Measurements from ENCODE around the gene DNAJB13.
A peak's percentile ranks its signal among the peaks of the same experiment; 100 is the strongest.
"Not testable (repeated sequence)": the region's sequence is repeated elsewhere in the genome, so short reads cannot be mapped to it uniquely, and the experiment has no call there.

The DNAJB13 gene

GRCh38 chr11:73978576-73979086 lies 27.8 kb downstream of the DNAJB13 start:
- DNase-seq: no peak

DNA sequence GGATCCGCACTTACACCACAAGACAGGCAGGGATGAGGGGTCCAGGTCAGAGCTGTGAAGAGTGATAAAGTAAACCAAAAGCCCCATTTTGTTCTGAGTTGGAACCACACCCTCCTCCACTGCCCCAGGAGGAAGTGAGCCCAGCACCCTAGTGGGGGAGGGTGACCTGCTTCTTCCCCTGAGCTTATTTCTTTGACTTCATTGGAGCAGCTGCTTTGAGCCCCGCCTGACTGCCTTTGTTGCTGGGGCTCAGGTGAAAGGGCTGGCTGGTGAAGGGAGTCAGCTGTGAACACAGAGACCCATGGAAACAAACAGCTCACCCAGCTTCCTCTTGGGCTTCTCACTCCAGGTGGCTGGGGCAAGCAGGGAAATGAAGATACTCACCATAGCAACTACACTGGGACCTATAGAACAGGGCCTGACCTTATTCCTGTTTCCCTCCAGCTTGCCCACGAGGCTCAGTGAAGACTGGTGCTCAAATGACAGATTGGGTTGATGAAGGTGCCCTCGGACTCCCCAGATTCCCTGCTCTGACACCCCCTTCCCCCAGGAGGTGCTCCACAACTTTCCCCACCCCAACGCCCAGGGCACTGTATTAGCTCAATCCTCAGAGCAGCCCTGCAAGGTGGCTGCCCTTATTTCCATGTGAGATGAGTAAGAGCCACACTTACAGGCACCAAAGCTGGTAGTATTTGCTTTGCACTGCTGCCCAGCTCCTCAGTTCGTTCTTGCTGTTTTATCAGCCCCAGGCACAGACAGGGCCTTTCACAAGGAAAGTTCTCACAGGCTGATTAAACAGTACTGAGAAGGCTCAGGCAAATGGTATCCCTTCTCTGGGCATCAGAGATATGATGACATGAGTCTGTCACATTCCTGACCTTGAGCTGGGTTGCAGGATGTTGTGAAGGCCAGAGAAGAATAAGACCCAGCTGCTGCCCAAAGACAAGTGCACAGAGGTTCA lies 29.5 kb downstream of the DNAJB13 start:
- DNase-seq: peak; percentile 70

DNA sequence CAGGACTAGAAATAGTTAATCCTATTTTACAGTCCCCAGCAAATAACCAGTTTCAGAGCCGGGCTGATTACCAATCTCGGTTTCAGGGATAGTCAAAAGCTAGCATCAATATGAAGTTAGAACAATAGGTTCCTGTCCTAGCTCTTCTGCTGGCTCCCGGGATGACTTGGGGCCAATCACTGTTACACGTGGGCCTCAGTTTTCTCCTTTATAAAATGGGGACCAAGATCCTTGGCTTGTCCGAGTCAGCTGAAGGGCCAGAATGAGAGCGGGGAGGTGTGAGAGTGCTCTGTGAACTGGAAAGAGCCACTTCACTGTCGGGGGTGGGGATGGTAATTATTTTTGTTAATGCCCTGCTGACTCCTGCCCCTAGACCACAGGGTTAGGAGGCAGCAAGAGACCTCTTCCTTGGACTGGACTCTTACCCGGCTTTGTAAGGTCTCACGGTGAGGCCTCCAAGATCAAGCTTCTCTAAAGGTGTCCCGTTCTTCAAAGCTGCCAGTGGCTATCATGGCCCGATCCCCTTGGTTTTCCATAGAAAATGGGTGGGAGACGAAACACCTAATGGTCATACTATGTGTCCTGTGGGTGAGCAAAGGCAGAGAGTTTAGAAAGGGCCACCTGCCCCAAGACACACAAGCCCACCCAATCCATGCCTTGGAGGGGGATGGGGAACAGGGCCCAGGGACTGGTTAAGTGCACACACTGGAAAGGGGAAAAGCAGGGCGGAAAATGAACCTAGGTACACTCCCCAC lies 30.4 kb downstream of the DNAJB13 start:
- DNase-seq: no peak

DNA sequence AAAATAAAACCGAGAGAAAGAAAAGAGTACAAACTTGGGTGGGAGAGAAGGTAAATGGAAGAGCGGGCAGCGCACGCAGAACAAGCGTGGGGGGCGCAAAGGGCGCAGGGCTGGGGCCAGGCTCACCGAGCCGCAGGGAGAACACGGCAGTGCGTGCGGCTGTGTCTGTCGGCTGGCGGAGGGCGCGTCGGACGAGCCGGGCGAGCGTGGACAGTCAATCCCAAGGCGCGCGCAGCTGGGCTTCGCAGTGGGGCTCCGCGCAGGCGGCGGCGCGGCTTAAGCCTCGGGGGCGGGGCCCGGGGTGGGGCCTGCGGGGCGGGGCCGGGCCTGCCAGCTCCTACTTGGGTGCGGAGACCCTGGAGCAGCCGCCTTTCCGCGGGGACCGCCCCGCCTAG lies 31.8 kb downstream of the DNAJB13 start, which contains the start of gene UCP2:
TSS of gene UCP2 (minus strand) at position 249 of the 395 bp plus-strand sequence. CDS start 4,465 bp downstream, outside the sequence.
- peak; percentile 85 for DNase-seq

- DNase-seq: peak; percentile 95
Observed at GRCh38 chr11:73982990-73983740, 32.3 kb downstream of the DNAJB13 start.

DNA sequence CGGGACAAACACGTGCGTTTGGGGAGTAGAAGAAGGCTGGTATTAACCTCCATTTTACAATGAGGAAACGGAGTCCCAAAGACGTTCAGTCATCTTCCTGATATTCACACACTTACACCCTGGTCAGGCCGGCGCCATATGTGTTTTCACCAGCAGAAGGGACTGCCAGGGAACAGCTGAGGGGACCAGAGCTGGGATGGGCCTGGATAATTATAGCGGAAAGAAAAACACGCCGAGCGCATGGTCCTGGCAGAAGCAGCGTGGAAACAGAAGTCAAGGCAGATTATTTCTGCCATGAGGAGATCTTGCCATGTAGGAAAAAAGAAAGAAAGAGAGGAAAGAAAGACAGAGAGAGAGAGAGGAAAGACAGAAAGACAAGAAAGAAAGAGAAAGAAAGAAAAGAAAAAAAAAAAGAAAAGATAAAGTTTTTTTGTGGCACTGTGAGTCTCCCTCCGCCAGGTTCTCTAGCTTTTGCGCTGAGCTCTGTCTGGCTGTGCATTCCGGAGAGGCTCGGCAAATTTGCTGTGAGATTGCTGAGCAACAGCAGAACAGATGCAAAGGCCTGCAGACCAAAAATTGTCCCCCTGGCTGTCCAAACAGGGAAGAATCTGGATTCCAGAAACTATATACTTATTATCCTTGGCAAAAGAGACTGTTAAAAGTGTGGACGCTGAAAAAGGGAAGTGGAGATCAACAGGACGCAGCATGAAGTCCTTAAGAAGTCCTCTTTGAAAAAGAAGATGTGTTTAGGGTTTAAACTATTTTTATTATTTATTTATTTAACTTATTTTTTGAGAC lies 33.1 kb downstream of the DNAJB13 start:
- no peak for DNase-seq

DNA sequence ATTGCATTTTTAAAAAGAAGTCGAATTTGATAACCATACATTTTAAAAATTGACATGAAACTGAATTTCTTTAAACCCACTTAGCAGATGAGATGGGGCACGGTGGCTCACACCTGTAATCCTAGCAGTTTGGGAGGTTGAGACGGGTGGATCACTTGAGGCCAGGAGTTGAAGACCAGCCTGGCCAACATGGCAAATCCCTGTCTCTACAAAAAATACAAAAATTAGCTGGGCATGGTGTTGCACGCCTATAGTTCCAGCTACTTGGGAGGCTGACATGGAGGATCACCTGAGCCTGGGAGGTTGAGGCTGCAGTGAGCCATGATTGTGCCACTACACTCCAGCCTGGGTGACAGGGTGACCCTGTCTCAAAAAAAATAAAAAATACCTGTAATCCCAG lies 34.8 kb downstream of the DNAJB13 start:
- DNase-seq: not testable (repeated sequence)

GRCh38 chr11:73988227-73988626 lies 37.4 kb downstream of the DNAJB13 start:
- DNase-seq: no peak

- no peak for DNase-seq
Observed at GRCh38 chr11:73989156-73989555, 38.3 kb downstream of the DNAJB13 start.

- DNase-seq: peak; percentile 34
Observed at GRCh38 chr11:73990730-73991129, 39.9 kb downstream of the DNAJB13 start.

- no peak for DNase-seq
Observed at GRCh38 chr11:73991471-73992006, 40.7 kb downstream of the DNAJB13 start.

DNA sequence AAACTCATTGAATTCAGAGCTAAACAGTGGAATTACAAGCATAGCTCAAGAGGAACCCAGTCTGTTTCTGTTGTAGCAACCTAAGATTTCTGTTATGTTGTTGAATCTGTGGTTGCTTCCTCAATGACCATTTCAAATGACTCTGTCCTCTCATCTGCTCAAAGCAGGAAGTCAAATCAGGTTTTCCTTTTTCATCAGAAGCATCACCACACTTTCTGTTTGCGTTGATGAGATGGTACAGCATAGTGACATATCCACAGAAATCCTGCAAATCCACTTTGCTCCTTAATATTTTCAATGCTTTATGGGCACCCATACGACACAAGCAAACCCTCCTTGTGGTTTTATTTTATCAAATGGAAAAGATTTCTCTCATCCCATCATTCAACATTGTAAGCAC lies 44.4 kb downstream of the DNAJB13 start:
- no peak for DNase-seq

GRCh38 chr11:73995731-73996130 lies 44.9 kb downstream of the DNAJB13 start:
- no peak for DNase-seq

DNA sequence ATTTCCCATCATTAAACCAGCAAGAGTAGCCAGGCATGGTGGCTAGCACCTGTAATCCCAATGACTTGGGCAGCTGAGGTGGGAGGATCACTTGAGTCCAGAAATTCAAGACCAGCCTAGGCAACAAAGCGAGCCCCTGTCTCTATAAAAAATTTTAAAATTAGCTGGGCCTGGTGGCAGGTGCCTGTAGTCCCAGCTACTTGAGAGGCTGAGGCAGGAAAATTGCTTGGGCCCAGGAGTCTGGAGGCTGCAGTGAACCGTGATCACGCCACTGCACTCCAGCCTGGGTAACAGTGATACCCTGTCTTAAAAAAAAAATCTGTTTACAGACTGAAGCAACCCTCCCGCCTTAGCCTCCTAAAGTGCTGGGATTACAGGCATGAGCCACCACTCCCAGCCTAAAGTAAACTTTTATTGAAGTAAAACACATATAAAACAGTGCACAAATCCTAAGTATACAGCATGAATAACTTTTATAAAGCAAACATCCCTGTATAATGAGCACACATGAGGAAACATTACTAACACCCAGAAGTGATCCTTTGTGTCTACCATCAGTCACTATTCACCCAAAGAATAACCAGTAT lies 45.4 kb downstream of the DNAJB13 start:
- no peak for DNase-seq

DNA sequence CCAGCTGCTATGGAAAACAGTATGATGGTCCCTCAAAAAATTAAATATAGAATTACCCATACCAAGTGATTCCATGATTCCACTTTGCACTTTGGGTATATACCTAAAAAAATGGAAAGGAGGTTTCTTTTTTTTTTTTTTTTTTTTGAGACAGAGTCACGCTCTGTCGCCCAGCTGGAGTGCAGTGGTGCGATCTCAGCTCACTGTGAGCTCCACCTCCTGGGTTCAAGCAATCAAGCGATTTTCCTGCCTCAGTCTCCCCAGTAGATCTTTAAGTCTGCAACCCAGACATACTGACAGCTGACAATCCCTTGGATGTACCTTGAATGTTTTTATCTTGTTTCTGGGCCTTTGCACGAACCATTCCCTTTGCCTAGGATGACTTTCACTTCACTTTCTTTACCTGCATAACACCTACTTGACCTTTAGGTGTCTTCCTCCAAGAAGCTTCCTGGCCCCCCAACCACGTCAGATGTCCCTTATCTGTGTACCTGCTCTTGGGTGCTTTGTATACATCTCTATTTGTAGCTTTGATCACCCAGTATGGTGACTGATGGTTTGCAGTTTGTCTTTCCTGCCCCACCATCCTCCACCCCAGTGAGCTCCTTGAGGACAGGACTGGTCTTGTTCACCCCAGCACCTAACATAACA lies 46.4 kb downstream of the DNAJB13 start:
- DNase-seq: no peak

DNA sequence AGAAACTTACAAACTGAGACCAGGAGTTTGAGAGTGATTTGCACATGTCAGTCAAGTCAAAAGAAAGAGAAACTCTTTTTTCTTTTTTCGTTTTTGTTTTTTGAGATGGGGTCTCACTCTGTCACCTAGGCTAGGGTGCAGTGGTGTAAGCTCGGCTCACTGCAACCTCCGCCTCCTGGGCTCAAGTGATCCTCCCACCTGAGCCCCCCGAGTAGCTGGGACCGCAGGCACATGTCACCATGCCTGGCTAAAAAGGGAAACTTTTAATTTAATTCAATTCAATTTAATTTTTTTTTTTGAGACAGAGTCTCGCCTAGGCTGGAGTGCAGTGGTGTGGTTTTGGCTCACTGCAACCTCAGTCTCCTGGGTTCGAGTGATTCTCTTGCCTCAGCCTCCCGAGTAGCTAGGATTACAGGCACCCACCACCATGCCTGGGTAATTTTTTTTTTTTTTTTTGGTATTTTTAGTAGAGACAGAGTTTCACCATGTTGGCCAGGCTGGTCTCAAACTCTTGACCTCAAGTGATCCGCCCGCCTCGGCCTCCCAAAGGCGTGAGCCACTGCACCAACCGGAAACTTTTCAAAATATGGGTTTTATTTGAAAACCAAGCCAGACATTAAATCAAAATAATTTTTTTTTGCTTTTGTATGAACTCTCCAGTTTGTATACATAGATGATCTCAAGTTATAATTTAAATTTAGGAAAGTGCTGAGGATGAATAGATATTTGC lies 48.2 kb downstream of the DNAJB13 start:
- no peak for DNase-seq

DNA sequence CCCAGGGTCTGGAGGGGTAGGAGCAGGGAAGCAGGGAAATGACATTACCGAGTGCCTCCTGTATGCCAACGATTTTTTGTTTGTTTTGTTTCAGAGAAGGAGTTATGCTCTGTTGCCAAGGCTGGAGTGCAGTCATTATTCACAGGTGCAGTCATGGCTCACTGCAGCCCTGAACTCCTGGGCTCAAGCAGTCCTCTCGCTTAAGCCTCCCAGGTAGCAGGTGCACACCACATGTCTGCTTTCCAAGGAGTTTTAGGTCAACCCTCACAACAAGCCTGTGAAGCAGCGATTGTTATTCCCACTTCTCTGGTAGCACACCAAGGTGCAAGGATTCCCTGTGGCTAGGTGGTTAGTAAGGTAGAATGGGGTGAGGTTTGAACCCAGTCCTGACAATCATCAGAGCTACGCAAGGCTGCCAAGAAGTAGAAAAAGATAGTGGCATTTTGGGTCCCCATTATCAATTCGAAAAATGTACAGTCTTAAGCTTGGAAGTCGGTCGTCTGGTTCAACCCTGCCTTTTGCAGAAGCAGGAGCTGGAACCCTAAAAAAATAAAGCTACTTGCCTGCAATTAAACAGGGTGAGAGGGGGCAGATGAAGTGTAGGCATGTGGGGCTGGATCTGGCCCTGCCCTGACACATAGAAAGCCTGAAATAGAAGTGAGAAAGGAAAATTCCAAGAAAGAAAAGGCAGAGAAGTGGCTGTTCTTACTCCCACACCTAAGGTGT lies 48.9 kb downstream of the DNAJB13 start:
- peak; percentile 85 for DNase-seq

GRCh38 chr11:74000307-74001133 lies 49.7 kb downstream of the DNAJB13 start:
- no peak for DNase-seq
